ENCODE data around the gene TBK1. TPM values are rescaled to one million over a fixed set of nuclear protein-coding genes. Genes with fewer than 3 reads are reported as not detected.

The TBK1 gene
- total RNA-seq: 10 to 100 TPM; 25.4 to 26.0 TPM

GRCh38 chr12:64451687-64452558 is at the start of gene TBK1:
TBK1 (plus strand) TSS chr12:64452120; CDS start chr12:64455871, 3,751 bp downstream.
- CTCF ChIA-PET: interaction anchor here (1.2 kb wide), 1 partner anchor 16 kb away, joined by 3 read pairs; no protein-coding TSS in a partner anchor

DNA sequence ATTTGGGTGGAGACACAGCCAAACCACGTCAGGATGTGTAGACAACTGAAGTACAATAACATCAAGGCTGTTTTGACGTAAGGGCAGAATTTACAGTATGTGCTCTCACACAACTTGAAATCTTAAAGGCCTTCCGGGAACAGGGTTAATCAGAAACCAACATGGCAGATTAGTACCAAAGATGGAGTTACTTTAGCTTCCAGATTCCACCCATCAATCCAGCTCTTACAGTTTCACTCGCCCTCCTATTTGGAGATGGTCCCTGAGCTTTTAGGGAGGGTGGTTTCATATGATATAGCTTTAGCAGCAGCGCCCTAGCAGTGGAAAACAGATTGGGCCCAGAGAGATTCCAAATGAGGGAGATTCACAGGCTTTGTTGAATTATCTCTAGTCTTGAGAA is 49.7 kb upstream of the TBK1 start:
- POLR2A ChIA-PET: no interaction called here
- CTCF ChIA-PET: interaction anchor here (0.6 kb wide), 1 partner anchor 870 kb away, joined by 4 read pairs; no protein-coding TSS in a partner anchor

More at GRCh38 chr12:64451687-64452558, at the start of gene TBK1:
- POLR2A ChIA-PET: no interaction called here

GRCh38 chr12:64403707-64404469 is 48.0 kb upstream of the TBK1 start, which contains the start of gene XPOT:
XPOT (plus strand) TSS chr12:64404392; CDS start chr12:64410036, 5,644 bp downstream.
- CTCF ChIA-PET: interaction anchor here (0.9 kb wide), 1 partner anchor 623 kb away, joined by 3 read pairs; no protein-coding TSS in a partner anchor
- POLR2A ChIA-PET: interaction anchor here (0.6 to 1.5 kb wide), 4 partner anchors 10 to 182 kb away, joined by 3 to 6 read pairs (median 4); partner anchors contain the start of gene KICS2

DNA sequence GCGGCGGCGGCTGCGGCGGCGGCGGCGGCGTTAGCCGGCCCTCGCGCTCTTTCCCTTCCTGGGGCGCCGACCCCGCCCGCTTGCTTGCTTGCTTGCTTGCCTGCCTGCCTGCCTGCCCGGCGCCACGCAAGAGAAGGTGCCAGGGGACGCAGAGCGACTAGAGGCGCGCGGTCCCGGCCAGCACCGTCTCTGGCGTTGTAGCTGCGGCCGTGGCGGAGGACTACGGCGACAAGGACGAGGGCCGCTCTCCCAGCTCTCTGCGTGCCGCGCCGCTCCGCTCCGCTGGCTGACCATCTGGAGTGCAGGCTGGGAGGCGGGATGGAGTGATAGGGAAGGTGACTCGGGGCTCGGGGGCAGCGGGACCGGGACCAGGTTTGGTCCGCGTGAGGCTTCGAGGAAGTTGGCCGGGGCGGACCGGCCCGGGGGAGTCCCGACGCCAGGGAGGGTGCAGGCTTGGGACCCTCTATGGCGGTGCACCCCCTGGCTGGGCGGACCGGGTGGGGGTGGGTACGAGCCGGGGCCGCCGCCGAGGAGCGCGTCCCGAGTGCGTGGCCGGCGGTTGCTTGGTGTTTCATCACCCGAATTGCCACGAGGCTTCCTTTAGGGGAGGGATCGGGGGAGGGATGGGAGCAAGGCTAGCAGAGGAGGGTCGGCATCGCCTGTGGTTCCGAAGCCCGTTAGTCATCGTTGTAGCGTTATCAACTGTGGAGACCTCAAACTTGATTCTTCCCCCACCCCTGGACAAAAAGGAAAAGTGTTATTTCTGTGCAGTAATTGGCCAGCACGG is 47.3 kb upstream of the TBK1 start:
- CTCF ChIA-PET: no interaction called here
- POLR2A ChIA-PET: interaction anchor here (1.1 to 1.5 kb wide), 3 partner anchors 46 to 183 kb away, joined by 3 to 6 read pairs (median 5); partner anchors contain the start of gene KICS2

- ChIA-PET POLR2A (interaction anchor here (0.6 kb wide), 1 partner anchor 46 kb away, joined by 3 read pairs; no protein-coding TSS in a partner anchor), CTCF (no interaction called here)
Observed at GRCh38 chr12:64407342-64408223, 44.3 kb upstream of the TBK1 start.

DNA sequence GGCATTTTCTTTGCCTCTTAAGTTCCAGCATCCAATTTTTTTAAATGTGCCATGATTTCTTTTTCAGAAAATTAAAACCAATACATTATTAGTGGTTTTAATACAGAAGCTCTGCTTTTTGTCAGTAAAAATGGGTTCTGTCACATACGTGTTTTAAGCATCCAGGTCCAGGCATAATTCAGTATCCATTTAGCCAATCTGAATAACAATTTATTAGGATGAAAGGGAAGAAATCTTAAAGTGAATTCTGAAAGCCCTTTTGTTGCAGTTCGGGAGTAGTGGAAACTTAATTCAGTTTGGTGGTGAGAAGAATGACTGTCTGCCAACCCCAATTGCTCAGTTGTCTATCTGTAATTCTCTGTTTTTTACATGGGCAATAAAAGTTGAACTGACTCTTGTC is 40.5 kb upstream of the TBK1 start:
- POLR2A ChIA-PET: no interaction called here
- CTCF ChIA-PET: no interaction called here

DNA sequence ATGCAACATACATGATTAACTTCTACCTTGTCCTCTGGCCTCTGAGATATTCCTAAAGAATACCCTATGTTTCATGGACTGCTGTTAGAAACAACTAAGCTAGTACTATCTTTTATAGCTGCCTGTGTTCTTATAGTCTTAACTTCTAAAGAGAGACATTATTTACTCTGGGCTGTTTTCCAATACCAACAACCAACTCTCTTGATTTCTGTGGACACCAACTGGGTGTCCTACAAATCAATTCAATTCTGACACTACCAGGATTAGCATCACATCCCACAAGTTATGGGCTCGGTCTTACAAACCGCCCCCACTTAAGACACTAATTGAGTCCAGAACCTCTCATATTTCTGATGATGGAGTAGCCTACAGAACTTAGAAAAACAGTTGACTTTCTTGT is 39.5 kb upstream of the TBK1 start:
- CTCF ChIA-PET: interaction anchor here (1.4 kb wide), 1 partner anchor 35 kb away, joined by 3 read pairs; no protein-coding TSS in a partner anchor
- POLR2A ChIA-PET: no interaction called here

- CTCF ChIA-PET: no interaction called here
Observed at GRCh38 chr12:64413884-64414283, 38.0 kb upstream of the TBK1 start.

DNA sequence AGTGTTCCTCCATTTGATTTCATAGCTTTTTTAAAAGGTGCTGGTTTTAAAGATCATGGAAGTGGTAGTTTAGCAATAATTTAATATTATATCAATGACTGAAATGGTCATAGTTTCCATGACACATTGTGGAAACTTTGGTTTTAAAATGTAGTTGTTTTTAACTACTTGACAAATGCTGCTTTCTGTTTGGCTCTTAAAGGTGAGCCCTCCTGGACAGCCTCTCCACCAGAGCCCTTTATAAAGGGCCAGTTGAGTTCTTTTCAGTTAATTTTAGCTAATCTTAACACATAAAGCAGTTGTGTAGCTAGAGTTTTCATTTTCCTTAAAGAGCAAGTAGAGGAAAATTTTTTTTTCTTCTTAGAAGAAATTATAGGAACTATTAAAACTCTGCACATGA is 33.7 kb upstream of the TBK1 start:
- POLR2A ChIA-PET: no interaction called here
- CTCF ChIA-PET: no interaction called here

More at GRCh38 chr12:64413884-64414283, 38.0 kb upstream of the TBK1 start:
- POLR2A ChIA-PET: no interaction called here

DNA sequence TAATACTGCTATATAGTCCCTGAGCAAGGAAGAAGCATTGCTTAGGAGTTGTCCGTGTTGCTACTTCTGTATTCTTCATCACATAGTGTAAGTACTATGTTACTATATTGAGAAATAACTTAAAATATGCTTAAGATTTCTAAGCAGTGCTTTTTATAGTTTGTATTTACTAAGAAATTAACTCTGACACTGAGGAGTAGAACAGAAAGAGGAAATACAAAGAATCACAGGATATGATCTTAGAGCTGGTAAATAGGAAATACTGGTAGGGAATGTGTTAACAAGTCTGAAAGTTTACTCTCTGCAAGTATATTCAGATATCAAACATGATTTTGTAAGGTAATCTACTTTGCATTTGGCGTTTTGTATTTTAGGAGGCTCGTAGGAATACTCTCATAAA is 32.2 kb upstream of the TBK1 start:
- ChIA-PET CTCF (no interaction called here), POLR2A (no interaction called here)

DNA sequence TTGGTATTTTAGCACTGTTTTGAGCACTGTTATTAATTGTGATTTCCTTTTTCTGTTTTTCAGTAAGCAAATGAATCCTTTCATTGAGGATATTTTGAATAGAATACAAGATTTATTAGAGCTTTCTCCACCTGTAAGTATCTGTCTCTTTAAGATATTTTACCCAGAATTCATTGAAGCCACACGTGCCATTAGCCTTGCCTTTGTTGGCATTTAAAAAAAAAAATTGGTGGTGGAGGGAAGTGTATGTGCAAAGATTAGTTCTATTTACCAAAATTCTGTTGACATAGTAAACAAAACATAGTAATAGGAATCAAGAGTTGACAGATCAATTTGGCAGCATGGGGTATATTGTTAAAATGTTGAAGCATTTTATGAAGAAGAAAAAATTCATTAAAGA is 23.9 kb upstream of the TBK1 start:
- CTCF ChIA-PET: no interaction called here

DNA sequence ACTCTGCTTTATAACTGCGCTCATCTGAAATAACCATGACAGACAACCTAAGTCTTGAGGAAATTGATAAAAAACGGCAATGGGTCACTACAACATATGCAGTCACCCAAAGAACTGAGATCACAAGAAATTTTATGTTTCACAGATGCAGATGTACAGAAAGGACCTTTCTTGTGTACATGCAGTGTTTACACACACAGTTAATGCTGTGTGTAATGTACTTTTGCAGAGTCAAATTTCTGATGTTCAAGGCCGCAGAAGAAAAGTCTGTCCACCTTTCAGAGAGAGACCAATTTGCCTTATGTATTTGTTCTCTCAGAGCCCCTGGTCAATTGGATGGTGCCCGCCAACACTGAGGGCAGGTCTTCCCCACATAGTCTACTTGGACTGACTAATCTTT is 23.0 kb upstream of the TBK1 start:
- CTCF ChIA-PET: no interaction called here
- POLR2A ChIA-PET: no interaction called here

More for the DNA sequence above, 23.9 kb upstream of the TBK1 start:
- POLR2A ChIA-PET: no interaction called here

- ChIA-PET POLR2A (no interaction called here), CTCF (no interaction called here)
Observed at GRCh38 chr12:64430886-64431285, 21.0 kb upstream of the TBK1 start.

GRCh38 chr12:64431791-64432190 is 20.1 kb upstream of the TBK1 start:
- ChIA-PET POLR2A (no interaction called here), CTCF (no interaction called here)

DNA sequence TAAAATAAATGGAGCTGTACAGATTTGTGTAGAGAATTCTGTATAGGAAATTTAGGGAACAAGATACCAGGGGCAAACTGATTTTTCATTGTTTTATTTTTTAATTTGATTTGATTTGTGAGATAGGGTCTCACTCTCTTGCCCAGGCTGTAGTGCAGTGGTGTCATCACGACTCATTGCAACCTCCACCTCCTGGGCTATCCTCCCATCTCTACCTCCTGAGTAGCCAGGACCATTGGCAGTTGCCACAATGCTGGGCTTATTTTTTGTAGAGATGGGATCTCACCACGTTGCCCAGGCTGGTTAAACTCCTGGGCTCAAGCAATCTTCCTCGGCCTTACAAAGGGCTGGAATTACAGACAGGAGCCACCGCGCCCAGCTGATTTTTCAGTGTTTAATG is 18.0 kb upstream of the TBK1 start:
- CTCF ChIA-PET: no interaction called here
- POLR2A ChIA-PET: no interaction called here

GRCh38 chr12:64440100-64440499 is 11.8 kb upstream of the TBK1 start:
- ChIA-PET CTCF (no interaction called here), POLR2A (interaction anchor here (0.6 kb wide), 1 partner anchor 17 kb away, joined by 3 read pairs; no protein-coding TSS in a partner anchor)

DNA sequence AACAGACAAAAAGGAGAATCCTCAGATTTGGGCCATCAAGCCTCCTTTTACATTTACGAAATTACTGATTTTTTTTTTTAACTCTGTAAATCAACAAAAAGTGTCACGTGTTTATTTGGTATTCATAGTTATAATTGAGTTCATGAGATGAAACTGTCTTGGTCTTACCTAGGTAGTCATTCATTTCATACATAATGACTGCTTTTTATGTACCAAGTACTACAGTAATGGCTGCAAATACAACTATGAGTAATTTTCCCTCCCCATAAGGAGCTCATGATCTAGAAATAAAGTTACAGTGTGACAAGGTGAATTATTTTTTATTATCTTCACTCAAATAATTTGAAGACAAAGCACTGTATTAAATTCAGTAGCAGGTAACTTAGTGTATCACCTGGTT is 6.4 kb upstream of the TBK1 start:
- POLR2A ChIA-PET: no interaction called here
- CTCF ChIA-PET: no interaction called here

DNA sequence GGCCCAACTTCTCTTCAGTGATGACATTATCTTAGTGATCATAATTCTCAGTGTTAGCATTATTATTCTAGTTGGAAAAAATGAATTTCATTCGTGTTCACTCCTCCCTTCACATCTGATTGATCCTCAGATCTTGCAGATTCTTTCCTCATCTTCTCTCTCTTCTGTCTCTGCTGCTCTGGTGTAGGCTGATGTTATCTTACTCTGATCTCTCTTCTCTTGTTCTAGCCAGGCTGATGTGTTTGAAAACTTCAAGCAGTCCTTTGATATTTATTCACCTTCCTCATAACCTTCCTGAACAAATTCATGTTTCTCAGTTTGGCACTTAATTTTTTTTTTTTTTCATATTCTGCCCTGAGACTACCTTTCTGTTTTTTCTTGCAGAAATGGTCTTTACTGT is 5.6 kb upstream of the TBK1 start:
- POLR2A ChIA-PET: no interaction called here
- CTCF ChIA-PET: no interaction called here

All from activated CD8-positive, alpha-beta memory T cell treated with anti-CD3 and anti-CD28 coated beads for 36 hours (primary cell).